ENCODE data around the gene CFAP46. TPM values are rescaled to one million over a fixed set of nuclear protein-coding genes. Genes with fewer than 3 reads are reported as not detected.

The CFAP46 gene
- total and polyA plus RNA-seq, 2 of the 4 experiments (the other 2 are of a cell fraction): 1.3 to 1.8 TPM

- POLR2A ChIA-PET (ENCODE audit: unreplicated experiment): no interaction called here
Measured at GRCh38 chr10:132855889-132856288, 86.5 kb downstream of the CFAP46 start.

More at GRCh38 chr10:132855889-132856288, 86.5 kb downstream of the CFAP46 start:
- in situ Hi-C loops (cut with MboI; ENCODE audit: low sequenced_read_pairs): no loop called here
- peaks cover 4% of the 10 kb centered on the region; the same call in 1 of the 2 replicates for H3K9me3 ChIP-seq (ENCODE audit: control insufficient read depth, insufficient read depth, low read length)
- H3K56ac ChIP-seq (ENCODE audit: extremely low read depth, insufficient read depth, low read length): no peak overlapping the region
- intact Hi-C loops (cut with micrococcal nuclease): no loop called here
- H3K4ac ChIP-seq (ENCODE audit: low read depth, low read length): no peak overlapping the region
- no peaks in the 10 kb centered on the region for H4K20me1 ChIP-seq (ENCODE audit: insufficient read depth, low read length)
- H2AFZ ChIP-seq (replicated peaks; ENCODE audit: low read length, poor library complexity): no peak overlapping the region
- no peak overlapping the region for H3K9ac ChIP-seq (ENCODE audit: low read depth, low read length)
- H3K79me1 ChIP-seq (ENCODE audit: low read depth in 1 of 2, low read length in 2 of 2): no peaks in the 10 kb centered on the region
- H4K91ac ChIP-seq (ENCODE audit: insufficient read depth, low read depth, low read length): no peak overlapping the region
- H2BK5ac ChIP-seq (ENCODE audit: low read depth, low read length, poor library complexity, severe bottlenecking): no peak overlapping the region
- H2BK120ac ChIP-seq (ENCODE audit: low read depth, low read length): no peak overlapping the region
- peaks cover 12% of the 10 kb centered on the region for H3K27me3 ChIP-seq (ENCODE audit: control insufficient read depth, insufficient read depth, low read length)
- H3K14ac ChIP-seq (replicated peaks; ENCODE audit: low read depth, low read length): no peak overlapping the region
- no peak overlapping the region for H4K8ac ChIP-seq (ENCODE audit: low read depth in 2 of 2, low read length in 2 of 2)
- no peaks in the 10 kb centered on the region for H3K9me1 ChIP-seq (ENCODE audit: insufficient read depth, low read length)
- no peak overlapping the region for H3K18ac ChIP-seq (ENCODE audit: low read depth, low read length)
- ATAC-seq (ENCODE audit: low read depth) (no peak), DNase-seq (no peak)
- H3K27ac ChIP-seq (ENCODE audit: insufficient read depth, low read length): no peak overlapping the region
- WGBS, 2 experiments (ENCODE audit: extremely low coverage in 2 of 2, insufficient read length in 1 of 2): 80% methylated on average over 1 of the region's 7 CpGs; no CpG with 5 or more reads in 1 of the 2 experiments
- BruUV-seq (replicated peaks): no TSS peak
- H4K5ac ChIP-seq (ENCODE audit: low read depth, low read length): no peak overlapping the region
- H2AK9ac ChIP-seq (replicated peaks; ENCODE audit: low read depth, low read length, poor library complexity): no peak overlapping the region
- TF ChIP-seq MAZ (IDR thresholded peaks at IDR 0.05; ENCODE audit: borderline replicate concordance, low read depth, low read length) (no peak), RAD21 (IDR thresholded peaks at IDR 0.05; ENCODE audit: low read length) (no peak), RFX5 (IDR thresholded peaks at IDR 0.05; ENCODE audit: low read depth, low read length) (no peak), RCOR1 (IDR thresholded peaks at IDR 0.05; ENCODE audit: insufficient replicate concordance, low read length) (no peak), CHD1 (IDR thresholded peaks at IDR 0.05; ENCODE audit: low read depth, low read length) (no peak), SMC3 (IDR thresholded peaks at IDR 0.05; ENCODE audit: low read depth, low read length) (no peak), MAFK (IDR thresholded peaks at IDR 0.05; ENCODE audit: low read depth, low read length) (no peak), NFE2L2 (IDR thresholded peaks at IDR 0.05; ENCODE audit: low read depth, low read length) (no peak), MXI1 (IDR thresholded peaks at IDR 0.05; ENCODE audit: borderline replicate concordance, low read depth, low read length) (no peak), CTCF (conservative IDR thresholded peaks at IDR 0.05; ENCODE audit: low read depth, low read length) (no peak), CEBPB (IDR thresholded peaks at IDR 0.05; ENCODE audit: low read depth, low read length) (no peak)
- no peak overlapping the region for H3K4me2 ChIP-seq (ENCODE audit: low read depth, low read length)
- H3K23ac ChIP-seq (ENCODE audit: low read depth, low read length): no peak overlapping the region
- H3K4me3 ChIP-seq (ENCODE audit: insufficient read depth, low read depth, low read length): no peak overlapping the region
- dilution Hi-C loops (cut with HindIII; ENCODE audit: low sequenced_read_pairs, unreplicated experiment): no loop called here
- H3K36me3 ChIP-seq (ENCODE audit: control insufficient read depth, insufficient read depth, low read length): no peaks in the 10 kb centered on the region
- CTCF ChIA-PET: no interaction called here
- H2BK15ac ChIP-seq (ENCODE audit: low read depth, low read length): no peak overlapping the region
- H2BK20ac ChIP-seq (ENCODE audit: low read depth, low read length): no peak overlapping the region
- no peak overlapping the region for H2AK5ac ChIP-seq (ENCODE audit: low read depth, low read length)
- no peaks in the 10 kb centered on the region for H3K4me1 ChIP-seq (ENCODE audit: control insufficient read depth, insufficient read depth, low read length)
